ENCODE results near the gene SNX32. TPM values are rescaled to one million over a fixed set of nuclear protein-coding genes. Genes with fewer than 3 reads are reported as not detected.
"Not testable (repeated sequence)": the region's sequence is repeated elsewhere in the genome, so short reads cannot be mapped to it uniquely, and the experiment has no call there.

The SNX32 gene
- total RNA-seq, 1 experiment from 2014 or later, result not detected

- DNase-seq (ENCODE audit: low read depth), result no peak
These were observed 10.8 kb upstream of the SNX32 start for GRCh38 chr11:65822776-65823528.

- no peak for DNase-seq (ENCODE audit: low read depth)
These were observed 6.6 kb upstream of the SNX32 start for GRCh38 chr11:65826984-65827735.

- no peak for DNase-seq (ENCODE audit: low read depth)
These were observed 4.3 kb upstream of the SNX32 start for GRCh38 chr11:65829459-65829858.

- DNase-seq (ENCODE audit: low read depth), result not testable (repeated sequence)
These were observed 1.5 kb upstream of the SNX32 start for GRCh38 chr11:65832231-65832630.

- DNase-seq (ENCODE audit: low read depth), result no peak
These were observed 439 bp downstream of the SNX32 start for GRCh38 chr11:65834202-65834601.

GRCh38 chr11:65842144-65842543 lies 8.4 kb downstream of the SNX32 start:
- no peak for DNase-seq (ENCODE audit: low read depth)

- no peak for DNase-seq (ENCODE audit: low read depth)
These were observed 10.0 kb downstream of the SNX32 start for GRCh38 chr11:65843811-65844210.

GRCh38 chr11:65844231-65844872 lies 10.6 kb downstream of the SNX32 start:
- DNase-seq (ENCODE audit: low read depth), result no peak

GRCh38 chr11:65847746-65848145 lies 14.0 kb downstream of the SNX32 start:
- no peak for DNase-seq (ENCODE audit: low read depth)

GRCh38 chr11:65848693-65849092 lies 14.9 kb downstream of the SNX32 start:
- DNase-seq (ENCODE audit: low read depth), result not testable (repeated sequence)

- no peak for DNase-seq (ENCODE audit: low read depth)
These were observed 15.6 kb downstream of the SNX32 start for GRCh38 chr11:65849366-65849765.

- no peak for DNase-seq (ENCODE audit: low read depth)
These were observed 16.0 kb downstream of the SNX32 start for GRCh38 chr11:65849771-65850216.

GRCh38 chr11:65850217-65851082 lies 16.7 kb downstream of the SNX32 start:
- DNase-seq (ENCODE audit: low read depth), result no peak

GRCh38 chr11:65851083-65851579 lies 17.4 kb downstream of the SNX32 start:
- DNase-seq (ENCODE audit: low read depth), result peak; percentile 54

GRCh38 chr11:65851811-65852507 lies 18.2 kb downstream of the SNX32 start:
- no peak for DNase-seq (ENCODE audit: low read depth)

- no peak for DNase-seq (ENCODE audit: low read depth)
These were observed 18.9 kb downstream of the SNX32 start for GRCh38 chr11:65852508-65853245.

- no peak for DNase-seq (ENCODE audit: low read depth)
These were observed 19.6 kb downstream of the SNX32 start for GRCh38 chr11:65853246-65853979.

- no peak for DNase-seq (ENCODE audit: low read depth)
These were observed 20.4 kb downstream of the SNX32 start for GRCh38 chr11:65854161-65854592.
